Sigmoid colon (tissue), 7 donors: Measurements from ENCODE around the gene RAB7B. TPM values are rescaled to one million over a fixed set of nuclear protein-coding genes. Genes with fewer than 3 reads are reported as not detected.

Source experiments
- DNase-seq: peaks from one replicate; pipeline ENCODE4 v3.0.0-alpha.2; 2019
- H3K27ac ChIP-seq, 4 donors: fragments of 200-600 bp; sonication (generic); one replicate each; pipeline ENCODE4 v1.5.1; 2016 to 2019; ENCODE audit warnings: mild to moderate bottlenecking in 1 of 4
- H3K27me3 ChIP-seq, 3 donors: fragments of 200-600 bp; sonication (generic); one replicate each; pipeline ENCODE4 v1.5.1; 2019; ENCODE audit warnings: mild to moderate bottlenecking in 1 of 3
- H3K36me3 ChIP-seq, 4 donors: fragments of 200-600 bp; sonication (generic); one replicate each; pipeline ENCODE4 v1.5.1; 2016 to 2019
- H3K4me1 ChIP-seq, 4 donors: fragments of 200-600 bp; sonication (generic); one replicate each; pipeline ENCODE4 v1.5.1; 2017 to 2019
- H3K4me3 ChIP-seq, 4 donors: fragments of 200-600 bp; sonication (generic); one replicate each; pipeline ENCODE4 v1.5.1; 2017 to 2019; ENCODE audit warnings: mild to moderate bottlenecking in 2 of 4, moderate library complexity in 1 of 4
- H3K9me3 ChIP-seq, 4 donors: fragments of 200-600 bp in 3 of 4; sonication (generic) in 3 of 4; one replicate each; pipeline versions ENCODE4 v1.5.1 to v1.6.1; 2013 to 2019
- EP300 ChIP-seq, 4 donors: sonication (generic); formaldehyde crosslinking; IDR thresholded peaks; one replicate each; pipeline ENCODE4 v1.6.1; 2017; ENCODE audit warnings: antibody characterized with exemption in 4 of 4
- POLR2A ChIP-seq, 2 donors: fragments of 450-650 bp; IDR thresholded peaks; one replicate each; pipeline ENCODE4 v1.6.1; 2016; ENCODE audit warnings: antibody characterized with exemption in 2 of 2, mild to moderate bottlenecking in 2 of 2, moderate library complexity in 2 of 2
- POLR2AphosphoS5 ChIP-seq, 4 donors: sonication (generic); formaldehyde crosslinking; IDR thresholded peaks; one replicate each; pipeline ENCODE4 v1.6.1; 2017; ENCODE audit warnings: antibody characterized with exemption in 4 of 4
- WGBS, 2 donors: extraction: QIAGEN DNeasy Blood & Tissue Kit; methylation state at CpG; one replicate each; pipeline ENCODE4 v1.1.7; 2013; 5-methylcytosine and 5-hydroxymethylcytosine counted together
- intact Hi-C: fragments of 100-400 bp; cut with DNase I; formaldehyde crosslinking; loops from one replicate; pipeline ENCODE4 v1.15.1; 2023
- polyA plus RNA-seq, 3 donors: library from polyadenylated mRNA; stranded (reverse); fragments of 200-250 nt; gene quantifications; one replicate each; pipeline ENCODE4 v1.2.3, GENCODE V29; 2013
- total RNA-seq, 4 donors: library from RNA; depleted of rRNA; stranded (reverse); fragments of >200 nt; gene quantifications; one replicate each; pipeline ENCODE4 v1.1.0, GENCODE V29; 2016
- TF ChIP-seq, protein P1 (sequence below), 4 experiments: fragments of 450-650 bp in 3 of 4; fragments of 200-600 bp in 1 of 4; IDR thresholded peaks; one replicate each; pipeline ENCODE4 v1.5.1; 2016 to 2019; ENCODE audit warnings: antibody characterized with exemption in 4 of 4, mild to moderate bottlenecking in 3 of 4, moderate library complexity in 2 of 4
- donor health status: healthy with polysubstance abuse.
- donor health status: Bipolar disorder and iron deficiency.
- donor health status: healthy.

Gene RAB7B
- total and polyA plus RNA-seq, 7 donors = 0.27 to 5.3 (median 1.8) TPM

DNA sequence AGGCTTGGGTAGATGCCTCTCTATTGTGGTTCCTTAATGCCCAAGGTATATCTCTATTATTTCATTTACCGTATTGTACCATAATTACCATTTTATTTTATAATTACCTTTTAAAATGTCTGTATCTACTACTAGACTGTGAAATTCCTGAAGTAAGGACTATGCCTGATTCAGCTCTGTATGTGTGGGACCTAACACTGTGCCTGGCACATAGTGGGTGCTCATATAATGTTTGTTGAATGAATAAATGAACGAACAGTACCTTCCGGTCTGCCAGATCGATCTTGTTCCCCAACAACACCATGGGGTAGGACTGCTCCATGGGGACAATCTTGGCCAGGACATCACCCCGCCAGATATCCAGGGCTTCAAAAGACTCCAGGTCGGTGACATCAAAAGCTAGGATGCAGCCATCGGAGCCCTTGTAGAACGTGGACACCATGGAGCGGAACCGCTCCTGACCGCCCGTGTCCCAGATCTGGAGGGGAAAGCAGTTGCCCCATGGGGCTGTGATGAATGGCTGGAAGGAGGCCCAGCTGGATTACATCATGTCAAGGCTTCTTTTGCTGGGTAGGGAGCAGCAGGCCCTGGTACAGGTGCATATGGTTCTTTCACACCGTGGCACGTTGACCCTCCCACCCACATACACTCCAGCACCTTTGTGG is 10.8 kb downstream of the RAB7B start:
- no peak for DNase-seq
- intact Hi-C loops = no loop called here

GRCh38 chr1:205991237-205991636 is 12.0 kb downstream of the RAB7B start:
- Histone ChIP-seq H3K36me3 (peaks cover 0 to 15% (median 0%) of the 10 kb centered on the region in 4 donors), H3K9me3 (no peaks in the 10 kb centered on the region), H3K4me3 (no peak overlapping the region), H3K27ac (no peak overlapping the region), H3K27me3 (no peaks in the 10 kb centered on the region), H3K4me1 (no peaks in the 10 kb centered on the region)
- intact Hi-C loops = no loop called here
- no peak for DNase-seq
- TF ChIP-seq EP300 (IDR thresholded peaks at IDR 0.05) = no peak
- no peak for TF ChIP-seq POLR2AphosphoS5 (IDR thresholded peaks at IDR 0.05)
- TF ChIP-seq, protein P1, sequence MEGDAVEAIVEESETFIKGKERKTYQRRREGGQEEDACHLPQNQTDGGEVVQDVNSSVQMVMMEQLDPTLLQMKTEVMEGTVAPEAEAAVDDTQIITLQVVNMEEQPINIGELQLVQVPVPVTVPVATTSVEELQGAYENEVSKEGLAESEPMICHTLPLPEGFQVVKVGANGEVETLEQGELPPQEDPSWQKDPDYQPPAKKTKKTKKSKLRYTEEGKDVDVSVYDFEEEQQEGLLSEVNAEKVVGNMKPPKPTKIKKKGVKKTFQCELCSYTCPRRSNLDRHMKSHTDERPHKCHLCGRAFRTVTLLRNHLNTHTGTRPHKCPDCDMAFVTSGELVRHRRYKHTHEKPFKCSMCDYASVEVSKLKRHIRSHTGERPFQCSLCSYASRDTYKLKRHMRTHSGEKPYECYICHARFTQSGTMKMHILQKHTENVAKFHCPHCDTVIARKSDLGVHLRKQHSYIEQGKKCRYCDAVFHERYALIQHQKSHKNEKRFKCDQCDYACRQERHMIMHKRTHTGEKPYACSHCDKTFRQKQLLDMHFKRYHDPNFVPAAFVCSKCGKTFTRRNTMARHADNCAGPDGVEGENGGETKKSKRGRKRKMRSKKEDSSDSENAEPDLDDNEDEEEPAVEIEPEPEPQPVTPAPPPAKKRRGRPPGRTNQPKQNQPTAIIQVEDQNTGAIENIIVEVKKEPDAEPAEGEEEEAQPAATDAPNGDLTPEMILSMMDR (IDR thresholded peaks at IDR 0.05) = no peak
- no peak for TF ChIP-seq POLR2A (IDR thresholded peaks at IDR 0.05)
- 63 to 87% methylated on average over 4 of the region's 4 CpGs for WGBS, 2 donors

More for the DNA sequence above, 10.8 kb downstream of the RAB7B start:
- H3K27me3 ChIP-seq = no peaks in the 10 kb centered on the region
- H3K4me1 ChIP-seq = no peaks in the 10 kb centered on the region
- WGBS, 2 donors = 96 to 97% methylated on average over 14 of the region's 14 CpGs
- TF ChIP-seq POLR2AphosphoS5 (IDR thresholded peaks at IDR 0.05) (no peak), EP300 (IDR thresholded peaks at IDR 0.05) (no peak), POLR2A (IDR thresholded peaks at IDR 0.05) (no peak)
- TF ChIP-seq, protein P1 (IDR thresholded peaks at IDR 0.05) = no peak
- no peak overlapping the region for H3K4me3 ChIP-seq
- peaks cover 0 to 15% (median 0%) of the 10 kb centered on the region in 4 donors for H3K36me3 ChIP-seq
- no peaks in the 10 kb centered on the region for H3K9me3 ChIP-seq
- no peak overlapping the region for H3K27ac ChIP-seq

- TF ChIP-seq, protein P1 (IDR thresholded peaks at IDR 0.05) = no peak
- TF ChIP-seq EP300 (IDR thresholded peaks at IDR 0.05) (no peak), POLR2A (IDR thresholded peaks at IDR 0.05) (no peak), POLR2AphosphoS5 (IDR thresholded peaks at IDR 0.05) (no peak)
- Histone ChIP-seq H3K4me3 (no peak overlapping the region), H3K27ac (no peak overlapping the region), H3K36me3 (peaks cover 0 to 15% (median 0%) of the 10 kb centered on the region in 4 donors), H3K27me3 (no peaks in the 10 kb centered on the region), H3K9me3 (no peaks in the 10 kb centered on the region), H3K4me1 (no peaks in the 10 kb centered on the region)
- 63 to 80% methylated on average over 2 of the region's 2 CpGs for WGBS, 2 donors
- no peak for DNase-seq
- intact Hi-C loops = no loop called here
Measured at GRCh38 chr1:205990226-205990625, 13.0 kb downstream of the RAB7B start.

DNA sequence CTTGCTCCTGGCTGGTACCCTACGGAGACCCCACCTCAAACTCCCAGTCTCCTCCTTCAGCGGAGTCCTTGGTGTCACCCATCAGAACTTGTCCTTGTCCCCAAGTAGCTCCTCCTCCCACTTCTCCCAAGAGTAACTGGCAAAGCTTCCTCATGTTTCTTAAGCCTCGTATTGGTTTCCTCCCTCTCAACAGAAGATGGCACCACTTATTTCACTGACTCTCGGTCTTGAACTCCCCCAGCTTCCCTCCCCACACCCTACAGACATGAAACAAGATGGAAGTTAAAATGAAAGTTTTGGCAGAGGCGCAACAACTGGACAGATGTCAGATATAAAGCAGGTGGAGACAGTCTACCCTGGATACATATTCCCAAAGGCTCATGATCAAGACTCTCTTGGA is 13.4 kb downstream of the RAB7B start:
- Histone ChIP-seq H3K27me3 (no peaks in the 10 kb centered on the region), H3K27ac (no peak overlapping the region), H3K4me1 (no peaks in the 10 kb centered on the region), H3K4me3 (no peak overlapping the region), H3K36me3 (peaks cover 0 to 15% (median 0%) of the 10 kb centered on the region in 4 donors), H3K9me3 (no peaks in the 10 kb centered on the region)
- intact Hi-C loops = no loop called here
- no peak for TF ChIP-seq POLR2AphosphoS5 (IDR thresholded peaks at IDR 0.05)
- TF ChIP-seq POLR2A (IDR thresholded peaks at IDR 0.05) = no peak
- TF ChIP-seq, protein P1 (IDR thresholded peaks at IDR 0.05) = no peak
- no peak for DNase-seq
- 64 to 78% methylated on average over 5 of the region's 5 CpGs for WGBS, 2 donors

- no peak for DNase-seq
- H3K9me3 ChIP-seq = no peaks in the 10 kb centered on the region
- H3K27ac ChIP-seq = no peak overlapping the region
- no peak overlapping the region for H3K4me3 ChIP-seq
- WGBS, 2 donors = 82 to 85% methylated on average over 12 of the region's 12 CpGs
- no peak for TF ChIP-seq POLR2AphosphoS5 (IDR thresholded peaks at IDR 0.05)
- TF ChIP-seq, protein P1 (IDR thresholded peaks at IDR 0.05) = no peak
- TF ChIP-seq POLR2A (IDR thresholded peaks at IDR 0.05) = no peak
- no peak for TF ChIP-seq EP300 (IDR thresholded peaks at IDR 0.05)
- intact Hi-C loops = no loop called here
- peaks cover 0 to 15% (median 0%) of the 10 kb centered on the region in 4 donors for H3K36me3 ChIP-seq
- no peaks in the 10 kb centered on the region for H3K4me1 ChIP-seq
- H3K27me3 ChIP-seq = no peaks in the 10 kb centered on the region
Measured at GRCh38 chr1:205988585-205988995, 14.6 kb downstream of the RAB7B start.
